Measurements from ENCODE around the gene CCDC150. TPM values are rescaled to one million over a fixed set of nuclear protein-coding genes. Genes with fewer than 3 reads are reported as not detected.

CCDC150 gene
- total and polyA plus RNA-seq, 2 of the 8 experiments (the other 6 are each of a cell fraction or from before 2014, with no cell fraction given): 8.3 to 31.9 TPM

GRCh38 chr2:196592331-196592910 lies 47.1 kb upstream of the CCDC150 start:
- 8% methylated on average over 23 of the region's 48 CpGs; no CpG with 5 or more reads in 1 of the 2 experiments for WGBS, 2 experiments (ENCODE audit: extremely low coverage in 1 of 2, insufficient coverage in 1 of 2, insufficient read length in 1 of 2, insufficient replicate concordance in 2 of 2, low coverage in 1 of 2, low lambda C conversion rate in 2 of 2, missing lambda C conversion rate in 1 of 2)
- Histone ChIP-seq H3K4me1 (replicated peaks in 1 of 4; ENCODE audit: control insufficient read depth in 3 of 4, insufficient read depth in 4 of 4, low read length in 3 of 4) (peaks cover 0 to 3% (median 1%) of the 10 kb centered on the region in 4 experiments; a peak in 3 of 7 replicates), H3K9ac (replicated peaks in 1 of 4; ENCODE audit: extremely low read depth in 1 of 4, low read depth in 3 of 4, low read length in 3 of 4) (peak overlapping the region; percentile 71 to 83 (median 78)), H2BK20ac (ENCODE audit: low read length) (no peak overlapping the region), H2BK5ac (ENCODE audit: low read depth, low read length) (no peak overlapping the region), H3K18ac (ENCODE audit: extremely low read depth, low read length) (peak overlapping the region; percentile 75; the same call in 1 of the 2 replicates), H3K23ac (ENCODE audit: insufficient read length) (no peak overlapping the region), H2BK15ac (ENCODE audit: low read length) (no peak overlapping the region), H4K20me1 (replicated peaks in 1 of 2; ENCODE audit: control insufficient read depth in 1 of 2, insufficient read depth in 2 of 2, low read length in 2 of 2) (no peaks in the 10 kb centered on the region), H2AK5ac (ENCODE audit: low read depth, low read length) (no peak overlapping the region), H3K14ac (ENCODE audit: insufficient read length) (no peak overlapping the region), H3K27ac (ENCODE audit: low read depth, low read length) (no peak overlapping the region), H2AFZ (ENCODE audit: low read length) (peak overlapping the region; percentile 44), H3K9me3 (ENCODE audit: insufficient read depth in 2 of 2, low read depth in 1 of 2, low read length in 1 of 2) (no peaks in the 10 kb centered on the region), H3K4me3 (ENCODE audit: extremely low read depth in 1 of 4, insufficient read depth in 2 of 4, low read depth in 3 of 4, low read length in 4 of 4) (peak overlapping the region; percentile 63 to 81 (median 72)), H3K4ac (replicated peaks; ENCODE audit: insufficient read length, low read depth, low read length) (no peak overlapping the region), H4K91ac (replicated peaks; ENCODE audit: insufficient read length, low read length) (no peak overlapping the region), H4K8ac (ENCODE audit: extremely low read depth, insufficient read depth, low read length) (peak overlapping the region; percentile 41; the same call in 1 of the 2 replicates), H3K27me3 (replicated peaks in 1 of 4; ENCODE audit: control insufficient read depth in 3 of 4, extremely low read depth in 1 of 4, insufficient read depth in 3 of 4, low read length in 3 of 4) (peaks cover 4 to 25% (median 17%) of the 10 kb centered on the region in 4 experiments), H2BK120ac (replicated peaks; ENCODE audit: low read depth, low read length) (no peak overlapping the region), H2BK12ac (ENCODE audit: low read depth, low read length) (no peak overlapping the region), H3K79me1 (ENCODE audit: low read depth, low read length) (no peaks in the 10 kb centered on the region), H3K79me2 (ENCODE audit: control insufficient read depth in 1 of 2, insufficient read depth in 2 of 2, low read length in 2 of 2) (no peaks in the 10 kb centered on the region), H3K23me2 (ENCODE audit: low read depth, low read length) (peaks cover 9% of the 10 kb centered on the region), H3K4me2 (ENCODE audit: insufficient read depth in 1 of 2, low read depth in 2 of 2, low read length in 2 of 2) (peak overlapping the region; percentile 91 to 93), H4K5ac (ENCODE audit: insufficient read length, low read depth, low read length) (no peak overlapping the region), H3K36me3 (ENCODE audit: control insufficient read depth in 2 of 4, insufficient read depth in 4 of 4, low read length in 3 of 4) (no peaks in the 10 kb centered on the region), H3K56ac (replicated peaks; ENCODE audit: insufficient read length, low read depth, low read length) (peak overlapping the region; percentile 27)
- FAIRE-seq (no peak), DNase-seq (ENCODE audit: low read depth in 1 of 2, low spot score in 2 of 2) (no peak)
- POLR2A ChIA-PET (ENCODE audit: partially characterized antibody): interaction anchor here (0.6 to 2.9 kb wide), 8 partner anchors 9 to 153 kb away, joined by 3 to 10 read pairs (median 4); partner anchors contain the start of gene CCDC150
- CTCF ChIA-PET (ENCODE audit: partially characterized antibody): interaction anchor here (1.1 to 2.6 kb wide), 8 partner anchors 11 to 525 kb away, joined by 3 to 16 read pairs (median 3); no protein-coding TSS in a partner anchor
- TF ChIP-seq KDM4A (IDR thresholded peaks at IDR 0.05; ENCODE audit: low read depth, low read length, severe bottlenecking) (peak; percentile 34), TBP (IDR thresholded peaks at IDR 0.05; ENCODE audit: low read depth, low read length) (peak; percentile 50; the same call in 1 of the 2 replicates), CTBP2 (IDR thresholded peaks at IDR 0.05; ENCODE audit: borderline replicate concordance, insufficient read depth, insufficient read length, low read length) (no peak), CREB1 (IDR thresholded peaks at IDR 0.05) (peak; percentile 64), ASH2L (IDR thresholded peaks at IDR 0.05; ENCODE audit: low read length) (peak; percentile 53), CTCF (IDR thresholded peaks at IDR 0.05; ENCODE audit: control extremely low read depth in 1 of 3, insufficient read depth in 1 of 3, low read depth in 1 of 3, low read length in 3 of 3) (peak in 1 of 3 experiments; percentile 18; a peak in 1 of 4 replicates), SIN3A (conservative IDR thresholded peaks at IDR 0.05 in 1 of 2, IDR thresholded peaks at IDR 0.05 in 1 of 2; ENCODE audit: low read depth in 1 of 2, low read length in 2 of 2) (peak in 1 of 2 experiments; percentile 39; a peak in 2 of 4 replicates), TAF1 (IDR thresholded peaks at IDR 0.05; ENCODE audit: low read depth, low read length) (peak; percentile 69), SP2 (IDR thresholded peaks at IDR 0.05; ENCODE audit: low read length) (no peak), TAF7 (optimal IDR thresholded peaks at IDR 0.05; ENCODE audit: borderline replicate concordance, low read depth, low read length) (no peak)
